NT2/D1 (cell line): ENCODE measurements around the gene TMC8.

Source experiments
- SUZ12 ChIP-seq: IDR thresholded peaks from 2 replicates; pipeline ENCODE4 v1.6.1; 2011; ENCODE audit not compliant: insufficient read length, insufficient read depth; ENCODE audit errors: extremely low read depth
- YY1 ChIP-seq: IDR thresholded peaks from 2 replicates; pipeline ENCODE4 v1.6.1; 2011; ENCODE audit not compliant: insufficient read length, insufficient read depth
- ZNF274 ChIP-seq: IDR thresholded peaks from 2 replicates; pipeline ENCODE4 v1.6.1; 2011; ENCODE audit warnings: mild to moderate bottlenecking, low read depth, low read length

DNA sequence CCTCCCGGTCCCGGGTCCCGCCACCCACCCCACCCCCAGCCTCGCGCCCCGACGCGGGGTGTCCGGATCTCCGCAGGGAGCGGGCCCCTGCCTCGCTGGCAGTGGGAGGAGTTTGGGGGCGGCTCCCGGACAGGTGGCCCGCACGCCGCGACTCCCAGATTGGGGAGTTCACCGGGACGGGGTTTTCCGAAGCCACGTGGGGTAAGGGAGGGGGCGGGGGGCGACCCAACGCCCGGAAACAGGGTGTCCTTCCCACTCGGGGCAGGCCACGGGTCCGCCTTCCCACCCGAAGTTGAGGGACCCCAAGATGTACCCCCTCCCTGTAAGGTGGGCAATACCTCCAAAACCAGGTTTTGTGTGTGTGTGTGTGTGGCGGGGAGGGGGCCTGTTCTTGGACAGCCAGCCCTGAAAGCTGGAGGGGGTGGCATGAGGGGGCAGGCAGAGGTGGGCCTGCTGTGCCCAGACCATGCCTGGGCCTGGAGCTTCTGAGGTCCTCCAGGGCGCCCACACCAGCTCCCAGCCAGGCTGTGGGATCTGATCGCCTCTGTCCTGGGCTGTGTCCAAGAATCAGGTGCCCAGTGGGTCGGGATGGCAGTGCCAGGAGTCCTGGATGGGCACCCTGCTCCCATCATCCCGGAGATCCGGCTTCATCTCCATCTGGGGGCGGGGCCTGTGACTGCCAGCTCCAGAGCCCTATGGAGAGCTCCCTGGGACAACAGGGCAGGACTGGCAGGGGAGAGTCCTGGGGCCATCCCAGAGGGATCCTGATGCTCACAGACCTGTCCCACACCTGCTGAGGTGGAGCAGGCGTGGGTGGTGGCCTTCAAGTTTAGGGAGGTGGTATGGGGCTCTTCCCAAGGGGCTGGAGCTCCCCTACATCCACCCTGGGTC lies 38.6 kb downstream of the TMC8 start:
- no peak for TF ChIP-seq ZNF274
- TF ChIP-seq YY1: no peak
- TF ChIP-seq SUZ12: no peak
